T-helper 9 cell (primary cell): ENCODE data around the gene BBX.

Source experiments
- DNase-seq: peaks from one replicate; pipeline ENCODE4 v3.0.0-alpha.2; 2020

The BBX gene

GRCh38 chr3:107848351-107848915 lies 325.7 kb downstream of the BBX start:
- no peak for DNase-seq

GRCh38 chr3:107850681-107851080 lies 327.9 kb downstream of the BBX start:
- no peak for DNase-seq

- DNase-seq: no peak
Measured at GRCh38 chr3:107853821-107854220, 331.1 kb downstream of the BBX start.

- DNase-seq: no peak
Measured at GRCh38 chr3:107854733-107855132, 332.0 kb downstream of the BBX start.

GRCh38 chr3:107855710-107856109 lies 332.9 kb downstream of the BBX start:
- DNase-seq: no peak

- no peak for DNase-seq
Measured at GRCh38 chr3:107857854-107858253, 335.1 kb downstream of the BBX start.

GRCh38 chr3:107858876-107859275 lies 336.1 kb downstream of the BBX start:
- no peak for DNase-seq
